GM12878 (cell line): ENCODE measurements around the gene ANK3. TPM values are rescaled to one million over a fixed set of nuclear protein-coding genes. Genes with fewer than 3 reads are reported as not detected.

Experiments used
- ATAC-seq: fragments of 200-7000 bp; cut with Tn5 transposase; 3 replicates; pipeline ENCODE4 v1.9.1; 2020; ENCODE audit warnings: mild to moderate bottlenecking, moderate library complexity
- BruUV-seq: library from RNA; stranded (reverse); fragments of 400-500 nt; replicated peaks from 2 replicates; lab custom pipeline; 2021; lab: Mats Ljungman, UMichigan
- CTCF ChIA-PET: fragments of 300-600 bp; sonication (Branson Sonifier 250); formaldehyde crosslinking; extraction: SDS; loops from one replicate; lab custom pipeline; 2021; ENCODE audit warnings: inconsistent platforms; lab: Yijun Ruan, JAX
- POLR2A ChIA-PET: fragments of 350-600 bp; formaldehyde crosslinking; extraction: SDS; loops from one replicate; lab custom pipeline; 2021; ENCODE audit warnings: inconsistent platforms; lab: Charles Lee
- RAD21 ChIA-PET: fragments of 300-600 bp; sonication (Branson Sonifier 250); formaldehyde crosslinking; loops from one replicate; lab custom pipeline; 2023; ENCODE audit warnings: antibody characterized with exemption; ENCODE audit not compliant: unreplicated experiment; lab: Charles Lee
- SMC1A ChIA-PET: fragments of 300-600 bp; sonication (Branson Sonifier 250); formaldehyde crosslinking; loops from one replicate; lab custom pipeline; 2023; ENCODE audit not compliant: unreplicated experiment, uncharacterized antibody; lab: Charles Lee
- DNase-seq: peaks from one replicate; pipeline ENCODE4 v3.0.0-alpha.2; 2011; ENCODE audit warnings: low read depth, low spot score
- FAIRE-seq: peaks from 3 replicates; lab custom pipeline; 2011; peaks lifted over from hg19 to GRCh38; lab: Jason Lieb, UNC
- H2AFZ ChIP-seq: 2 replicates; pipeline ENCODE4 v1.6.0; 2011; ENCODE audit warnings: low read depth, low read length, control low read depth; ENCODE audit not compliant: control insufficient read depth
- H3K27ac ChIP-seq: 2 replicates; pipeline ENCODE4 v1.5.1; 2011; ENCODE audit warnings: control low read depth; ENCODE audit not compliant: control insufficient read depth, insufficient read depth
- H3K27me3 ChIP-seq, 2 experiments: replicated peaks in 1 of 2; 2 replicates each; pipeline versions ENCODE4 v1.6.0 to v1.6.1; 2011; ENCODE audit warnings: low read length in 1 of 2; ENCODE audit not compliant: control insufficient read depth in 2 of 2, insufficient read depth in 2 of 2
- H3K36me3 ChIP-seq, 2 experiments: 2 replicates each; pipeline ENCODE4 v1.5.1; 2011; ENCODE audit warnings: low read length in 1 of 2; ENCODE audit not compliant: control insufficient read depth in 2 of 2, insufficient read depth in 2 of 2
- H3K4me1 ChIP-seq: 2 replicates; pipeline ENCODE4 v1.6.1; 2011; ENCODE audit warnings: mild to moderate bottlenecking, low read length, moderate library complexity, mixed read lengths; ENCODE audit not compliant: control insufficient read depth, insufficient read depth
- H3K4me2 ChIP-seq: 2 replicates; pipeline ENCODE4 v1.6.0; 2011; ENCODE audit warnings: control low read depth; ENCODE audit not compliant: control insufficient read depth, insufficient read depth
- H3K4me3 ChIP-seq: fragments of 200-600 bp; sonication (generic); 2 replicates; pipeline ENCODE4 v1.5.1; 2016
- H3K79me2 ChIP-seq: 2 replicates; pipeline ENCODE4 v1.6.0; 2011; ENCODE audit warnings: low read length; ENCODE audit not compliant: control insufficient read depth, insufficient read depth
- H3K9ac ChIP-seq: 2 replicates; pipeline ENCODE4 v1.8.0; 2011; ENCODE audit warnings: low read length, control low read depth, mixed read lengths; ENCODE audit not compliant: control insufficient read depth, insufficient read depth
- H3K9me3 ChIP-seq: replicated peaks from 3 replicates; pipeline ENCODE4 v1.5.1; 2011; ENCODE audit warnings: mild to moderate bottlenecking, low read length; ENCODE audit not compliant: control insufficient read depth, insufficient read depth
- H4K20me1 ChIP-seq: 2 replicates; pipeline ENCODE4 v1.6.0; 2011; ENCODE audit not compliant: control insufficient read depth, insufficient read depth
- ESRRA ChIP-seq: IDR thresholded peaks from 2 replicates; pipeline ENCODE4 v1.6.1; 2012; ENCODE audit warnings: mild to moderate bottlenecking, low read length, improper control_type of control experiment
- FOS ChIP-seq: IDR thresholded peaks from 3 replicates; pipeline ENCODE4 v1.6.1; 2011; ENCODE audit warnings: borderline replicate concordance; ENCODE audit not compliant: insufficient read length; ENCODE audit errors: extremely low read depth
- GATAD2B ChIP-seq: fragments of 450-650 bp; conservative IDR thresholded peaks from 2 replicates; pipeline ENCODE4 v1.6.1; 2017; ENCODE audit warnings: low read depth, mild to moderate bottlenecking, moderate library complexity
- HDAC6 ChIP-seq: fragments of 200-600 bp; sonication (generic); IDR thresholded peaks from one replicate; pipeline ENCODE4 v1.8.0; 2017; ENCODE audit warnings: antibody characterized with exemption; ENCODE audit not compliant: unreplicated experiment
- MEF2A ChIP-seq: IDR thresholded peaks from 2 replicates; pipeline ENCODE4 v1.6.1; 2011; ENCODE audit warnings: low read depth, mild to moderate bottlenecking, low read length, moderate library complexity; ENCODE audit not compliant: insufficient read depth
- MTA2 ChIP-seq: fragments of 450-650 bp; IDR thresholded peaks from 2 replicates; pipeline ENCODE4 v1.6.1; 2016; ENCODE audit warnings: low read depth, mild to moderate bottlenecking, moderate library complexity
- MTA3 ChIP-seq: IDR thresholded peaks from 2 replicates; pipeline ENCODE4 v1.6.1; 2012; ENCODE audit warnings: low read length, inconsistent platforms, borderline replicate concordance
- NFYB ChIP-seq: IDR thresholded peaks from 2 replicates; pipeline ENCODE4 v1.6.1; 2011; ENCODE audit warnings: low read depth, mild to moderate bottlenecking, low read length, improper control_type of control experiment, moderate library complexity; ENCODE audit not compliant: insufficient read depth
- RUNX3 ChIP-seq: IDR thresholded peaks from 2 replicates; pipeline ENCODE4 v1.6.1; 2012; ENCODE audit warnings: low read length, inconsistent platforms
- SIN3A ChIP-seq: IDR thresholded peaks from 2 replicates; pipeline ENCODE4 v1.6.1; 2012; ENCODE audit warnings: low read depth, low read length, improper control_type of control experiment
- SRF ChIP-seq, 2 experiments: IDR thresholded peaks; 2 replicates each; pipeline ENCODE4 v1.6.1; 2011; ENCODE audit warnings: low read depth in 2 of 2, low read length in 2 of 2, mild to moderate bottlenecking in 1 of 2, moderate library complexity in 1 of 2
- WGBS: methylation state at CpG from one replicate; pipeline ENCODE4 v1.1.6; 2016; ENCODE audit warnings: low lambda C conversion rate; ENCODE audit not compliant: insufficient replicate concordance, insufficient coverage; ENCODE audit errors: missing lambda C conversion rate; 5-methylcytosine and 5-hydroxymethylcytosine counted together
- in situ Hi-C: fragments of 300-500 bp; cut with MboI; formaldehyde crosslinking; loops from 9 replicates; pipeline ENCODE4 v1.14.3; 2018; ENCODE audit warnings: mixed read lengths
- intact Hi-C: fragments of 100-400 bp; cut with micrococcal nuclease; formaldehyde crosslinking; loops from one replicate; pipeline ENCODE4 v1.14.2; 2022; ENCODE audit not compliant: unreplicated experiment
- polyA plus RNA-seq, 11 experiments: library from polyadenylated mRNA; depleted of rRNA in 4 of 11; unstranded in 6 of 11; stranded (reverse) in 5 of 11; fragments of >200 nt; fragmentation: Nextera tagmentation in 4 of 11; fragmentation: Illumina TruSeq in 1 of 11; extraction: Ambion mirVana in 4 of 11; extraction: Trizol in 1 of 11; gene quantifications; 1 replicate in 1 of 11; 2 replicates in 10 of 11; pipeline versions ENCODE4 v1.2.1 to v1.2.3, GENCODE V29; 2011 to 2016; ENCODE audit warnings: inconsistent platforms in 2 of 11, missing spikeins in 2 of 11, low read depth in 1 of 11
- total RNA-seq, 4 experiments: library from RNA; depleted of rRNA in 3 of 4; stranded (reverse); fragments of >200 nt in 3 of 4; fragmentation: Illumina TruSeq in 1 of 4; extraction: Trizol in 1 of 4; gene quantifications; 2 replicates each; pipeline versions ENCODE4 v1.2.1 to v1.2.3, GENCODE V29; 2013 to 2021
- TF ChIP-seq, protein P1 (sequence below): fragments of 450-650 bp; IDR thresholded peaks from 2 replicates; pipeline ENCODE4 v1.6.1; 2017; ENCODE audit warnings: low read depth, mild to moderate bottlenecking, moderate library complexity
- TF ChIP-seq, protein P2 (sequence below): IDR thresholded peaks from 2 replicates; pipeline ENCODE4 v1.6.1; 2011; ENCODE audit warnings: low read depth, mild to moderate bottlenecking, low read length, moderate library complexity, borderline replicate concordance; ENCODE audit errors: extremely low read depth
- TF ChIP-seq, protein P3 (sequence below): fragments of 450-650 bp; IDR thresholded peaks from 2 replicates; pipeline ENCODE4 v1.6.1; 2016; ENCODE audit warnings: mild to moderate bottlenecking

ANK3 gene
- total and polyA plus RNA-seq, 10 of the 15 experiments (the other 5 are each of a cell fraction or from before 2014, with no cell fraction given): 0.06 to 0.82 (median 0.20) TPM; not detected in 2

DNA sequence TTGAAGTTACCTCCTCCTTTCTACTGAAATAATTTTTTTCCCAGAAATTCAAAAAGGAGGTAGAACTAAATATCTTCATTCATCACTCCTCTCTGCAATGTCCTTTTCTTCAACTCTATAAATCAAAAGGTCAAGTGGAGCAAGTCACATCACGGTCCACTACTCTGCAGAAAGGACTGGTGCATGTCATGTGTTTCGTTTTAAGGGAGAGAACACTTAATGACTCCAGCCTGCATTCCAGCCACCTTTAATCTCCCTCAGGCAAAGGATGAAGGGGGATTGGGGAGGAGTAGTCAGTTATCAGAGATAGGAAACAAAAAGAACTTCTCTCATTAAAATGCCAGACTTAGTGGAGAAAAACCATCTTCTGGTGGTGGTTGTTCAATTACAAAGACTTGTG, 78.9 kb downstream of the ANK3 start:
- H3K9ac ChIP-seq: no peak overlapping the region
- H3K4me1 ChIP-seq: no peaks in the 10 kb centered on the region
- no peak overlapping the region for H2AFZ ChIP-seq
- no peak for DNase-seq
- H3K9me3 ChIP-seq: no peaks in the 10 kb centered on the region
- ChIA-PET POLR2A (no interaction called here), RAD21 (no interaction called here), CTCF (no interaction called here), SMC1A (no interaction called here)
- no peaks in the 10 kb centered on the region for H3K79me2 ChIP-seq
- intact Hi-C loops: no loop called here
- no peaks in the 10 kb centered on the region for H4K20me1 ChIP-seq
- no peaks in the 10 kb centered on the region for H3K36me3 ChIP-seq
- TF ChIP-seq NFYB (no peak), SIN3A (no peak), MEF2A (no peak), MTA3 (no peak), MTA2 (no peak), SRF (IDR thresholded peaks at IDR 0.05; ENCODE audit: low read depth in 2 of 2, low read length in 2 of 2) (no peak), HDAC6 (no peak), RUNX3 (no peak), ESRRA (no peak), FOS (no peak), GATAD2B (no peak)
- TF ChIP-seq, protein P1, sequence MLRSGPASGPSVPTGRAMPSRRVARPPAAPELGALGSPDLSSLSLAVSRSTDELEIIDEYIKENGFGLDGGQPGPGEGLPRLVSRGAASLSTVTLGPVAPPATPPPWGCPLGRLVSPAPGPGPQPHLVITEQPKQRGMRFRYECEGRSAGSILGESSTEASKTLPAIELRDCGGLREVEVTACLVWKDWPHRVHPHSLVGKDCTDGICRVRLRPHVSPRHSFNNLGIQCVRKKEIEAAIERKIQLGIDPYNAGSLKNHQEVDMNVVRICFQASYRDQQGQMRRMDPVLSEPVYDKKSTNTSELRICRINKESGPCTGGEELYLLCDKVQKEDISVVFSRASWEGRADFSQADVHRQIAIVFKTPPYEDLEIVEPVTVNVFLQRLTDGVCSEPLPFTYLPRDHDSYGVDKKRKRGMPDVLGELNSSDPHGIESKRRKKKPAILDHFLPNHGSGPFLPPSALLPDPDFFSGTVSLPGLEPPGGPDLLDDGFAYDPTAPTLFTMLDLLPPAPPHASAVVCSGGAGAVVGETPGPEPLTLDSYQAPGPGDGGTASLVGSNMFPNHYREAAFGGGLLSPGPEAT: no peak
- TF ChIP-seq, protein P2, sequence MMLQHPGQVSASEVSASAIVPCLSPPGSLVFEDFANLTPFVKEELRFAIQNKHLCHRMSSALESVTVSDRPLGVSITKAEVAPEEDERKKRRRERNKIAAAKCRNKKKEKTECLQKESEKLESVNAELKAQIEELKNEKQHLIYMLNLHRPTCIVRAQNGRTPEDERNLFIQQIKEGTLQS: no peak
- TF ChIP-seq, protein P3, sequence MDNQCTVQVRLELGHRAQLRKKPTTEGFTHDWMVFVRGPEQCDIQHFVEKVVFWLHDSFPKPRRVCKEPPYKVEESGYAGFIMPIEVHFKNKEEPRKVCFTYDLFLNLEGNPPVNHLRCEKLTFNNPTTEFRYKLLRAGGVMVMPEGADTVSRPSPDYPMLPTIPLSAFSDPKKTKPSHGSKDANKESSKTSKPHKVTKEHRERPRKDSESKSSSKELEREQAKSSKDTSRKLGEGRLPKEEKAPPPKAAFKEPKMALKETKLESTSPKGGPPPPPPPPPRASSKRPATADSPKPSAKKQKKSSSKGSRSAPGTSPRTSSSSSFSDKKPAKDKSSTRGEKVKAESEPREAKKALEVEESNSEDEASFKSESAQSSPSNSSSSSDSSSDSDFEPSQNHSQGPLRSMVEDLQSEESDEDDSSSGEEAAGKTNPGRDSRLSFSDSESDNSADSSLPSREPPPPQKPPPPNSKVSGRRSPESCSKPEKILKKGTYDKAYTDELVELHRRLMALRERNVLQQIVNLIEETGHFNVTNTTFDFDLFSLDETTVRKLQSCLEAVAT: no peak
- H3K4me2 ChIP-seq: no peak overlapping the region
- no peak for ATAC-seq
- no TSS peak for BruUV-seq
- 2% methylated on average over 2 of the region's 2 CpGs for WGBS
- in situ Hi-C loops: no loop called here
- no peak for FAIRE-seq
- H3K4me3 ChIP-seq: no peak overlapping the region
- H3K27ac ChIP-seq: no peak overlapping the region
- H3K27me3 ChIP-seq: no peaks in the 10 kb centered on the region; a peak in 1 of 4 replicates
